ENCODE data around the gene FXYD2.

DNA sequence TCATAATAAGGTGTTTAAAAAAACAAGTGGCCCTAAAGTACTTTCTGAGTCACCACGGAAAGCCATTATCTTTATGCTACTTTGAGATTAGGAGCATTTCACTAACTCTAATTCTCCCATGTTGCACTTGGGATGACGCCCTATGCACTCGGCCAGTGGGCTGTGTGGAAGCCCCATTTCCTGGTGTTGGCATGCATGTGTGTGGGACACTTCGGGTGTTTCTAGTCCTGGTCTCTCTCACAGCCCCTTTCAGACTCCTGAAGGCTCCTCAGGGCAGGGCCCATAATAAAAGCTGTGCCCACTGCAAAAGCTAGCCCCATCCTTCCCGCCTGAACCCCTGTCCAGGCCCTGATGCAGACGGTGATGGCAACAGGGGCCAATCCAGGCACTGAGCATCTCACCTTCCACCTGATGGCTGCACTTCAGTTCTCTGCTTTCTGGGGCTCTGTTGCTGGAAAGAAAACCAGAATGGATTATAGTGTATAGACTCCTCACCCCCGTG is 14.9 kb upstream of the FXYD2 start:
- TF ChIP-seq, protein P1, sequence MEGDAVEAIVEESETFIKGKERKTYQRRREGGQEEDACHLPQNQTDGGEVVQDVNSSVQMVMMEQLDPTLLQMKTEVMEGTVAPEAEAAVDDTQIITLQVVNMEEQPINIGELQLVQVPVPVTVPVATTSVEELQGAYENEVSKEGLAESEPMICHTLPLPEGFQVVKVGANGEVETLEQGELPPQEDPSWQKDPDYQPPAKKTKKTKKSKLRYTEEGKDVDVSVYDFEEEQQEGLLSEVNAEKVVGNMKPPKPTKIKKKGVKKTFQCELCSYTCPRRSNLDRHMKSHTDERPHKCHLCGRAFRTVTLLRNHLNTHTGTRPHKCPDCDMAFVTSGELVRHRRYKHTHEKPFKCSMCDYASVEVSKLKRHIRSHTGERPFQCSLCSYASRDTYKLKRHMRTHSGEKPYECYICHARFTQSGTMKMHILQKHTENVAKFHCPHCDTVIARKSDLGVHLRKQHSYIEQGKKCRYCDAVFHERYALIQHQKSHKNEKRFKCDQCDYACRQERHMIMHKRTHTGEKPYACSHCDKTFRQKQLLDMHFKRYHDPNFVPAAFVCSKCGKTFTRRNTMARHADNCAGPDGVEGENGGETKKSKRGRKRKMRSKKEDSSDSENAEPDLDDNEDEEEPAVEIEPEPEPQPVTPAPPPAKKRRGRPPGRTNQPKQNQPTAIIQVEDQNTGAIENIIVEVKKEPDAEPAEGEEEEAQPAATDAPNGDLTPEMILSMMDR (IDR thresholded peaks at IDR 0.05) = no peak
- no peak for TF ChIP-seq POLR2A (IDR thresholded peaks at IDR 0.05)

Measured in right lobe of liver (tissue), 4 donors.